ENCODE results near the gene ABLIM1.

DNA sequence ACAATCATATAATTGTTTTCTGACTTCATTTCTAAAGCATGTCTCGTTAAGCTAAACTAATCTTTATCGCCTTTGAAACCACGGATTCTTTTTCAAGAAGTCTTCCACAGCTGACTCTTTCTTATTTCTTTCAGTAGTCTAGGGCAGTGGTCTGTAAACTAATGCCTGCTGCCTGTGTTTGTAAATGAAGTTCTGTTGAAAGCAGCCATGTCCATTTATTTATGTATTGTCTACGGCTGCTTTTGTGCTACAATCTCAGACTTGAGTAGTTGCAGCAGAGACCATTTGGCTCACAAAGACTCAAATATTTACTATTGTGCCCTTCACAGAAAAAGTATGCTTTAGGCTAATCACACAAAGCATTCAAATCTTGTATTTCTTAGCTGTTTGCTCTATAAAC, 20.3 kb upstream of the ABLIM1 start:
- TF ChIP-seq POLR2A (IDR thresholded peaks at IDR 0.05; ENCODE audit: low read length) (no peak), GATA1 (IDR thresholded peaks at IDR 0.05; ENCODE audit: low read depth, low read length) (no peak)

Measured in erythroblast (primary cell).